Activated naive CD4-positive, alpha-beta T cell treated with anti-CD3 and anti-CD28 coated beads for 36 hours (primary cell): ENCODE data around the gene NMS. TPM values are rescaled to one million over a fixed set of nuclear protein-coding genes. Genes with fewer than 3 reads are reported as not detected.
A peak's percentile ranks its signal among the peaks of the same experiment; 100 is the strongest.
"Not testable (repeated sequence)": the region's sequence is repeated elsewhere in the genome, so short reads cannot be mapped to it uniquely, and the experiment has no call there.

Experiments used
- CTCF ChIA-PET: fragments of 350-600 bp; sonication (Branson Sonifier 250); formaldehyde crosslinking; loops from one replicate; lab custom pipeline; 2021; ENCODE audit warnings: antibody characterized with exemption; lab: Charles Lee
- DNase-seq: peaks from one replicate; pipeline ENCODE4 v3.0.0-alpha.2; 2020
- H3K27ac Mint-ChIP-seq: one replicate; pipeline ENCODE4 v1.8.0; 2021; ENCODE audit warnings: mild to moderate bottlenecking, mixed read lengths
- H3K27me3 Mint-ChIP-seq: one replicate; pipeline ENCODE4 v1.8.0; 2021; ENCODE audit warnings: low read depth, mixed read lengths
- H3K36me3 Mint-ChIP-seq: one replicate; pipeline ENCODE4 v1.8.0; 2021; ENCODE audit warnings: low read depth, mixed read lengths
- H3K4me1 Mint-ChIP-seq: one replicate; pipeline ENCODE4 v1.8.0; 2021; ENCODE audit warnings: low read depth, mixed read lengths
- H3K4me3 Mint-ChIP-seq: one replicate; pipeline ENCODE4 v1.8.0; 2021; ENCODE audit warnings: mild to moderate bottlenecking, moderate library complexity, mixed read lengths
- H3K9me3 Mint-ChIP-seq: one replicate; pipeline ENCODE4 v1.8.0; 2021; ENCODE audit warnings: mixed read lengths
- intact Hi-C: fragments of 100-400 bp; cut with micrococcal nuclease; formaldehyde crosslinking; loops from one replicate; pipeline ENCODE4 v1.15.1; 2023
- total RNA-seq, 2 experiments: library from RNA; stranded (reverse); gene quantifications; one replicate each; pipeline ENCODE4 v1.2.3, GENCODE V29; 2021

NMS gene
- total RNA-seq, 2 experiments from 2014 or later, result not detected

GRCh38 chr2:100446696-100447095 is 23.6 kb upstream of the NMS start:
- H3K9me3 Mint-ChIP-seq, result no peaks in the 10 kb centered on the region
- H3K27ac Mint-ChIP-seq, result no peak overlapping the region
- DNase-seq, result no peak
- CTCF ChIA-PET, result no interaction called here
- no peaks in the 10 kb centered on the region for H3K36me3 Mint-ChIP-seq
- H3K4me3 Mint-ChIP-seq, result no peak overlapping the region
- intact Hi-C loops, result no loop called here
- no peaks in the 10 kb centered on the region for H3K27me3 Mint-ChIP-seq
- H3K4me1 Mint-ChIP-seq, result no peaks in the 10 kb centered on the region

GRCh38 chr2:100451092-100451491 is 19.2 kb upstream of the NMS start:
- H3K27ac Mint-ChIP-seq, result no peak overlapping the region
- DNase-seq, result no peak
- H3K4me1 Mint-ChIP-seq, result no peaks in the 10 kb centered on the region
- no peak overlapping the region for H3K4me3 Mint-ChIP-seq
- H3K27me3 Mint-ChIP-seq, result peaks cover 3% of the 10 kb centered on the region
- CTCF ChIA-PET, result interaction anchor here (1.1 kb wide), 1 partner anchor 107 kb away, joined by 3 read pairs; no protein-coding TSS in a partner anchor
- no peaks in the 10 kb centered on the region for H3K36me3 Mint-ChIP-seq
- intact Hi-C loops, result loop anchor here (2.0 kb wide), 1 partner anchor 112 kb away; the partner anchor contains the start of gene PDCL3
- peaks cover 5% of the 10 kb centered on the region for H3K9me3 Mint-ChIP-seq

- CTCF ChIA-PET, result no interaction called here
- intact Hi-C loops, result loop anchor here (2.0 kb wide), 1 partner anchor 111 kb away; the partner anchor contains the start of gene PDCL3
- H3K36me3 Mint-ChIP-seq, result no peaks in the 10 kb centered on the region
Observed at GRCh38 chr2:100451734-100452133, 18.5 kb upstream of the NMS start.

GRCh38 chr2:100453853-100454252 is 16.4 kb upstream of the NMS start:
- Mint-ChIP-seq H3K9me3 (peaks cover 19% of the 10 kb centered on the region), H3K4me3 (no peak overlapping the region), H3K4me1 (no peaks in the 10 kb centered on the region), H3K27me3 (peaks cover 3% of the 10 kb centered on the region), H3K36me3 (no peaks in the 10 kb centered on the region), H3K27ac (no peak overlapping the region)
- intact Hi-C loops, result no loop called here
- CTCF ChIA-PET, result interaction anchor here (0.6 kb wide), 1 partner anchor 156 kb away, joined by 5 read pairs; no protein-coding TSS in a partner anchor
- no peak for DNase-seq

More at GRCh38 chr2:100451734-100452133, 18.5 kb upstream of the NMS start:
- Mint-ChIP-seq H3K27me3 (peaks cover 3% of the 10 kb centered on the region), H3K9me3 (peaks cover 7% of the 10 kb centered on the region), H3K4me3 (no peak overlapping the region), H3K4me1 (no peaks in the 10 kb centered on the region), H3K27ac (no peak overlapping the region)
- no peak for DNase-seq

- CTCF ChIA-PET, result interaction anchor here (0.6 kb wide), 1 partner anchor 9 kb away, joined by 3 read pairs; no protein-coding TSS in a partner anchor
- H3K27me3 Mint-ChIP-seq, intact Hi-C loops, H3K36me3 Mint-ChIP-seq, H3K4me3 Mint-ChIP-seq, DNase-seq, H3K4me1 Mint-ChIP-seq, H3K27ac Mint-ChIP-seq: not testable (repeated sequence)
- peaks cover 26% of the 10 kb centered on the region for H3K9me3 Mint-ChIP-seq
Observed at GRCh38 chr2:100456357-100456756, 13.9 kb upstream of the NMS start.

- CTCF ChIA-PET, result interaction anchor here (0.7 kb wide), 1 partner anchor 22 kb away, joined by 3 read pairs; no protein-coding TSS in a partner anchor
- intact Hi-C loops, result no loop called here
- H3K36me3 Mint-ChIP-seq, result no peaks in the 10 kb centered on the region
- no peak overlapping the region for H3K4me3 Mint-ChIP-seq
- H3K27ac Mint-ChIP-seq, result no peak overlapping the region
- no peaks in the 10 kb centered on the region for H3K4me1 Mint-ChIP-seq
- peaks cover 21% of the 10 kb centered on the region for H3K9me3 Mint-ChIP-seq
- no peak for DNase-seq
- H3K27me3 Mint-ChIP-seq, result peaks cover 3% of the 10 kb centered on the region
Observed at GRCh38 chr2:100460904-100461530, 9.3 kb upstream of the NMS start.

GRCh38 chr2:100470898-100471514 is 724 bp downstream of the NMS start:
- H3K27ac Mint-ChIP-seq, result no peak overlapping the region
- DNase-seq, result peak; percentile 33
- CTCF ChIA-PET, result no interaction called here

GRCh38 chr2:100476606-100477005 is 6.3 kb downstream of the NMS start:
- intact Hi-C loops, result no loop called here
- CTCF ChIA-PET, result no interaction called here
- no peak overlapping the region for H3K4me3 Mint-ChIP-seq

More at GRCh38 chr2:100470898-100471514, 724 bp downstream of the NMS start:
- H3K4me1 Mint-ChIP-seq, result no peaks in the 10 kb centered on the region
- H3K9me3 Mint-ChIP-seq, result no peaks in the 10 kb centered on the region
- peaks cover 21% of the 10 kb centered on the region for H3K27me3 Mint-ChIP-seq
- intact Hi-C loops, result loop anchor here (1.0 kb wide), 1 partner anchor 35 kb away; no protein-coding TSS in a partner anchor
- H3K4me3 Mint-ChIP-seq, result no peak overlapping the region
- no peaks in the 10 kb centered on the region for H3K36me3 Mint-ChIP-seq

GRCh38 chr2:100482741-100483140 is 12.5 kb downstream of the NMS start:
- CTCF ChIA-PET, result no interaction called here
- Mint-ChIP-seq H3K4me1 (no peaks in the 10 kb centered on the region), H3K4me3 (no peak overlapping the region), H3K9me3 (no peaks in the 10 kb centered on the region), H3K36me3 (no peaks in the 10 kb centered on the region), H3K27ac (no peak overlapping the region), H3K27me3 (no peaks in the 10 kb centered on the region)
- intact Hi-C loops, result no loop called here
- DNase-seq, result no peak

More at GRCh38 chr2:100476606-100477005, 6.3 kb downstream of the NMS start:
- Mint-ChIP-seq H3K9me3 (no peaks in the 10 kb centered on the region), H3K4me1 (no peaks in the 10 kb centered on the region), H3K36me3 (no peaks in the 10 kb centered on the region), H3K27ac (no peak overlapping the region), H3K27me3 (peaks cover 5% of the 10 kb centered on the region)
- no peak for DNase-seq

- Mint-ChIP-seq H3K9me3 (no peaks in the 10 kb centered on the region), H3K4me3 (no peak overlapping the region), H3K36me3 (no peaks in the 10 kb centered on the region), H3K4me1 (no peaks in the 10 kb centered on the region), H3K27ac (no peak overlapping the region), H3K27me3 (no peaks in the 10 kb centered on the region)
- intact Hi-C loops, result no loop called here
- no peak for DNase-seq
- CTCF ChIA-PET, result interaction anchor here (0.7 to 1.7 kb wide), 2 partner anchors 20 to 222 kb away, joined by 3 to 4 read pairs; no protein-coding TSS in a partner anchor
Observed at GRCh38 chr2:100483895-100484294, 13.6 kb downstream of the NMS start.

GRCh38 chr2:100484390-100484789 is 14.1 kb downstream of the NMS start:
- DNase-seq, result no peak
- Mint-ChIP-seq H3K9me3 (no peaks in the 10 kb centered on the region), H3K4me3 (no peak overlapping the region), H3K27me3 (no peaks in the 10 kb centered on the region), H3K4me1 (no peaks in the 10 kb centered on the region), H3K36me3 (no peaks in the 10 kb centered on the region), H3K27ac (no peak overlapping the region)
- CTCF ChIA-PET, result interaction anchor here (1.7 kb wide), 1 partner anchor 222 kb away, joined by 4 read pairs; no protein-coding TSS in a partner anchor
- intact Hi-C loops, result no loop called here

GRCh38 chr2:100485396-100485795 is 15.1 kb downstream of the NMS start:
- no peaks in the 10 kb centered on the region for H3K27me3 Mint-ChIP-seq
- H3K4me3 Mint-ChIP-seq, result no peak overlapping the region
- no peak for DNase-seq
- no peaks in the 10 kb centered on the region for H3K4me1 Mint-ChIP-seq
- no peaks in the 10 kb centered on the region for H3K36me3 Mint-ChIP-seq
- intact Hi-C loops, result no loop called here
- CTCF ChIA-PET, result no interaction called here
- no peaks in the 10 kb centered on the region for H3K9me3 Mint-ChIP-seq
- no peak overlapping the region for H3K27ac Mint-ChIP-seq
